ENCODE results near the gene FKBP8.

GRCh38 chr19:18491995-18492953 lies 51.1 kb downstream of the FKBP8 start:
- TF ChIP-seq POLR2A (IDR thresholded peaks at IDR 0.05), result no peak
- no peak for TF ChIP-seq CTCF (IDR thresholded peaks at IDR 0.05)
